K562 (cell line): Measurements from ENCODE around the gene RWDD1. TPM values are rescaled to one million over a fixed set of nuclear protein-coding genes. Genes with fewer than 3 reads are reported as not detected.

ENCODE experiments used
- ATAC-seq: fragments of 200-7000 bp; cut with Tn5 transposase; 3 replicates; pipeline ENCODE4 v1.9.1; 2020; ENCODE audit warnings: moderate library complexity
- BruUV-seq: library from RNA; stranded (reverse); fragments of 400-500 nt; replicated peaks from 2 replicates; lab custom pipeline; 2021; lab: Mats Ljungman, UMichigan
- CTCF ChIA-PET: fragments of 300-600 bp; formaldehyde crosslinking; extraction: SDS; loops from one replicate; lab custom pipeline; 2021; ENCODE audit warnings: low intra/inter-chr PET ratio; lab: Yijun Ruan, JAX
- POLR2A ChIA-PET: fragments of 300-600, 350-650 bp; sonication (Branson Sonifier 250); formaldehyde crosslinking; extraction: SDS; loops from one replicate; lab custom pipeline; 2021; ENCODE audit warnings: antibody characterized with exemption, inconsistent platforms; lab: Yijun Ruan, JAX
- DNase-seq, 4 experiments: peaks; one replicate each; pipeline versions ENCODE4 v3.0.0 to v3.0.0-alpha.2; 2011 to 2018; ENCODE audit warnings: low spot score in 3 of 4, mixed read lengths in 3 of 4; ENCODE audit errors: extremely low read depth in 1 of 4
- FAIRE-seq: peaks from 2 replicates; lab custom pipeline; 2011; peaks lifted over from hg19 to GRCh38; lab: Jason Lieb, UNC
- H2AFZ ChIP-seq: 2 replicates; pipeline ENCODE4 v1.6.0; 2011; ENCODE audit warnings: low read depth, low read length, control low read depth, inconsistent platforms
- H3K27ac ChIP-seq: fragments of 200-600 bp; 3 replicates; pipeline ENCODE4 v1.8.0; 2011; ENCODE audit warnings: low read depth, mild to moderate bottlenecking, control low read depth, inconsistent platforms, low read length, moderate library complexity, mixed read lengths; ENCODE audit errors: extremely low read depth
- H3K27me3 ChIP-seq, 2 experiments: fragments of 300-600 bp in 1 of 2; 2 replicates in 1 of 2; 3 replicates in 1 of 2; pipeline versions ENCODE4 v1.6.0 to v1.8.0; 2011; ENCODE audit warnings: inconsistent platforms in 2 of 2, low read length in 2 of 2, mild to moderate bottlenecking in 1 of 2, mixed read lengths in 1 of 2, moderate library complexity in 1 of 2; ENCODE audit not compliant: control insufficient read depth in 2 of 2, insufficient read depth in 2 of 2
- H3K36me3 ChIP-seq: fragments of 300-600 bp; 3 replicates; pipeline ENCODE4 v1.8.0; 2011; ENCODE audit warnings: mild to moderate bottlenecking, low read length, inconsistent platforms; ENCODE audit not compliant: control insufficient read depth, insufficient read depth
- H3K4me1 ChIP-seq, 2 experiments: fragments of 200-600 bp in 1 of 2; replicated peaks in 1 of 2; 2 replicates in 1 of 2; 3 replicates in 1 of 2; pipeline versions ENCODE4 v1.5.1 to v1.8.0; 2011; ENCODE audit warnings: inconsistent platforms in 2 of 2, low read length in 2 of 2, mild to moderate bottlenecking in 1 of 2, mixed read lengths in 1 of 2, moderate library complexity in 1 of 2; ENCODE audit not compliant: control insufficient read depth in 2 of 2, insufficient read depth in 2 of 2
- H3K4me2 ChIP-seq: 2 replicates; pipeline ENCODE4 v1.6.1; 2011; ENCODE audit warnings: low read length, control low read depth, inconsistent platforms, mixed read lengths; ENCODE audit not compliant: insufficient read depth
- H3K4me3 ChIP-seq: fragments of 200-600 bp; sonication (generic), shearing (Covaris generic); 2 replicates; pipeline ENCODE4 v1.5.1; 2016; ENCODE audit warnings: control low read depth, inconsistent platforms
- H3K79me2 ChIP-seq: fragments of 200-600 bp; 3 replicates; pipeline ENCODE4 v1.8.0; 2011; ENCODE audit warnings: low read length, inconsistent platforms; ENCODE audit not compliant: control insufficient read depth, insufficient read depth
- H3K9ac ChIP-seq, 2 experiments: 2 replicates each; pipeline versions ENCODE4 v1.6.0 to v1.6.1; 2011; ENCODE audit warnings: low read depth in 2 of 2, low read length in 2 of 2, control low read depth in 1 of 2, inconsistent platforms in 1 of 2, mild to moderate bottlenecking in 1 of 2, mixed read lengths in 1 of 2; ENCODE audit not compliant: insufficient read depth in 1 of 2
- H3K9me1 ChIP-seq: one replicate; pipeline ENCODE4 v1.6.0; 2011; ENCODE audit warnings: inconsistent platforms, mild to moderate bottlenecking, low read length, moderate library complexity; ENCODE audit not compliant: control insufficient read depth, insufficient read depth
- H3K9me3 ChIP-seq: replicated peaks from 2 replicates; pipeline ENCODE4 v1.5.1; 2011; ENCODE audit warnings: low read depth, low read length, inconsistent platforms; ENCODE audit not compliant: control insufficient read depth, insufficient read depth
- H4K20me1 ChIP-seq: replicated peaks from 2 replicates; pipeline ENCODE4 v1.6.1; 2011; ENCODE audit warnings: low read length, inconsistent platforms, mixed read lengths; ENCODE audit not compliant: control insufficient read depth, insufficient read depth
- ATF4 ChIP-seq: fragments of 450-650 bp; formaldehyde crosslinking; IDR thresholded peaks from 2 replicates; pipeline ENCODE4 v1.4.0; 2022; ENCODE audit warnings: mild to moderate bottlenecking, moderate library complexity
- RHOXF2B ChIP-seq: fragments of 250-450 bp; sonication (Bioruptor Pico); conservative IDR thresholded peaks from 2 replicates; pipeline ENCODE4 v1.5.1; 2021
- WGBS: fragments of 100-300 bp; shearing (Covaris generic); methylation state at CpG from one replicate; pipeline ENCODE4 v1.1.6; 2016; ENCODE audit warnings: low coverage, mixed read lengths; ENCODE audit not compliant: insufficient coverage; ENCODE audit errors: missing lambda C conversion rate; 5-methylcytosine and 5-hydroxymethylcytosine counted together
- in situ Hi-C: fragments of 300-500 bp; cut with MboI; formaldehyde crosslinking; loops from 4 replicates; pipeline ENCODE4 v1.15.0; 2018; ENCODE audit warnings: inconsistent platforms, mixed read lengths
- intact Hi-C: fragments of 100-400 bp; cut with micrococcal nuclease; formaldehyde crosslinking; loops from 2 replicates; pipeline ENCODE4 v1.14.2; 2022
- polyA plus RNA-seq, 8 experiments: library from polyadenylated mRNA; depleted of rRNA in 4 of 8; stranded (reverse) in 5 of 8; unstranded in 3 of 8; fragments of >200 nt; fragmentation: Nextera tagmentation in 2 of 8; fragmentation: Illumina TruSeq in 1 of 8; extraction: Ambion mirVana in 2 of 8; extraction: Trizol in 1 of 8; gene quantifications; 2 replicates each; pipeline versions ENCODE4 v1.2.1 to v1.2.3, GENCODE V29; 2011 to 2014; ENCODE audit warnings: inconsistent platforms in 1 of 8, missing spikeins in 1 of 8
- total RNA-seq, 7 experiments: library from RNA; depleted of rRNA in 6 of 7; stranded (reverse); fragments of >200 nt in 6 of 7; fragmentation: Illumina TruSeq in 2 of 7; extraction: Trizol in 2 of 7; gene quantifications; 2 replicates each; pipeline versions ENCODE4 v1.2.1 to v1.2.3, GENCODE V29; 2011 to 2021; ENCODE audit warnings: low replicate concordance in 1 of 7
- TF ChIP-seq, protein P1 (sequence below): sonication (generic); formaldehyde crosslinking; IDR thresholded peaks from 2 replicates; pipeline ENCODE4 v1.8.0; 2023; ENCODE audit warnings: missing genetic modification reagents, mild to moderate bottlenecking, borderline replicate concordance
- TF ChIP-seq, protein P2 (sequence below): sonication (generic); formaldehyde crosslinking; IDR thresholded peaks from 2 replicates; pipeline ENCODE4 v1.8.0; 2022; ENCODE audit warnings: mild to moderate bottlenecking, missing genetic modification reagents
- TF ChIP-seq, protein P3 (sequence below): sonication (generic); formaldehyde crosslinking; IDR thresholded peaks from 2 replicates; pipeline ENCODE4 v1.4.0; 2020; ENCODE audit warnings: mild to moderate bottlenecking, missing genetic modification reagents
- TF ChIP-seq, protein P4 (sequence below): sonication (generic); formaldehyde crosslinking; IDR thresholded peaks from 2 replicates; pipeline ENCODE4 v1.8.1; 2023; ENCODE audit warnings: mild to moderate bottlenecking, missing genetic modification reagents

Gene RWDD1
- total and polyA plus RNA-seq, 9 of the 15 experiments (the other 6 are each of a cell fraction or from before 2014, with no cell fraction given) = 31.9 to 89.8 (median 48.7) TPM

DNA sequence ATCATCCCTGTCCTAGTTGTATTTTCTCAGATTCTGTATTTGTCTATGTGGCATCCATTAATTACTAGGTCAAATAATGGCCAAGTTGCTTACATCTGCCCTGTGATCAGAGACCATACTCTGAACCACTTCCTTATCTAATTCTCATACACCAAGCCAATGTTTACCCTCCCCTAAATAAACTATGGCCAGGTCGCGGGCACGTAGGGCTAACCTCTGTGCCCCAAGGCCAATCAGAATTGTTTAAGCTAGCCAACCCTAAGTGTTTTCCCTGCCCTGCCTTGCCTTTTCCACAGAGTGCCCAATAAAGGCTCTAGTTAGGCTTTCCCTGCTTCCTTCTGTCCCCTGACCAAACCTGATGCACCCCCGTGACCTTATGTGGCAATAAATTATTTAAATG lies 20.5 kb upstream of the RWDD1 start:
- H3K27me3 ChIP-seq = peaks cover 8 to 10% of the 10 kb centered on the region in 2 experiments; a peak in 3 of 5 replicates
- H2AFZ ChIP-seq = peak overlapping the region; percentile 76
- H4K20me1 ChIP-seq = no peaks in the 10 kb centered on the region
- no TSS peak for BruUV-seq
- no peak overlapping the region for H3K9ac ChIP-seq
- no peaks in the 10 kb centered on the region for H3K79me2 ChIP-seq
- in situ Hi-C loops = loop anchor here (10.0 kb wide), 1 partner anchor 266 kb away; no protein-coding TSS in a partner anchor
- H3K9me3 ChIP-seq = no peaks in the 10 kb centered on the region
- no peak for FAIRE-seq
- H3K9me1 ChIP-seq = no peaks in the 10 kb centered on the region
- no peak overlapping the region for H3K4me3 ChIP-seq
- H3K27ac ChIP-seq = no peak overlapping the region
- ChIA-PET CTCF (no interaction called here), POLR2A (interaction anchor here (0.6 to 1.2 kb wide), 2 partner anchors 18 to 30 kb away, joined by 3 to 6 read pairs; no protein-coding TSS in a partner anchor)
- H3K36me3 ChIP-seq = no peaks in the 10 kb centered on the region
- H3K4me2 ChIP-seq = no peak overlapping the region
- no peak for DNase-seq
- 19% methylated on average over 4 of the region's 4 CpGs for WGBS
- no peak for ATAC-seq
- peaks cover 2 to 4% of the 10 kb centered on the region in 2 experiments; a peak in 1 of 5 replicates for H3K4me1 ChIP-seq
- intact Hi-C loops = no loop called here
- TF ChIP-seq ATF4 (CRISPR knock-in tag) (no peak), RHOXF2B (CRISPR knock-in tag) (no peak)
- TF ChIP-seq, protein P1, sequence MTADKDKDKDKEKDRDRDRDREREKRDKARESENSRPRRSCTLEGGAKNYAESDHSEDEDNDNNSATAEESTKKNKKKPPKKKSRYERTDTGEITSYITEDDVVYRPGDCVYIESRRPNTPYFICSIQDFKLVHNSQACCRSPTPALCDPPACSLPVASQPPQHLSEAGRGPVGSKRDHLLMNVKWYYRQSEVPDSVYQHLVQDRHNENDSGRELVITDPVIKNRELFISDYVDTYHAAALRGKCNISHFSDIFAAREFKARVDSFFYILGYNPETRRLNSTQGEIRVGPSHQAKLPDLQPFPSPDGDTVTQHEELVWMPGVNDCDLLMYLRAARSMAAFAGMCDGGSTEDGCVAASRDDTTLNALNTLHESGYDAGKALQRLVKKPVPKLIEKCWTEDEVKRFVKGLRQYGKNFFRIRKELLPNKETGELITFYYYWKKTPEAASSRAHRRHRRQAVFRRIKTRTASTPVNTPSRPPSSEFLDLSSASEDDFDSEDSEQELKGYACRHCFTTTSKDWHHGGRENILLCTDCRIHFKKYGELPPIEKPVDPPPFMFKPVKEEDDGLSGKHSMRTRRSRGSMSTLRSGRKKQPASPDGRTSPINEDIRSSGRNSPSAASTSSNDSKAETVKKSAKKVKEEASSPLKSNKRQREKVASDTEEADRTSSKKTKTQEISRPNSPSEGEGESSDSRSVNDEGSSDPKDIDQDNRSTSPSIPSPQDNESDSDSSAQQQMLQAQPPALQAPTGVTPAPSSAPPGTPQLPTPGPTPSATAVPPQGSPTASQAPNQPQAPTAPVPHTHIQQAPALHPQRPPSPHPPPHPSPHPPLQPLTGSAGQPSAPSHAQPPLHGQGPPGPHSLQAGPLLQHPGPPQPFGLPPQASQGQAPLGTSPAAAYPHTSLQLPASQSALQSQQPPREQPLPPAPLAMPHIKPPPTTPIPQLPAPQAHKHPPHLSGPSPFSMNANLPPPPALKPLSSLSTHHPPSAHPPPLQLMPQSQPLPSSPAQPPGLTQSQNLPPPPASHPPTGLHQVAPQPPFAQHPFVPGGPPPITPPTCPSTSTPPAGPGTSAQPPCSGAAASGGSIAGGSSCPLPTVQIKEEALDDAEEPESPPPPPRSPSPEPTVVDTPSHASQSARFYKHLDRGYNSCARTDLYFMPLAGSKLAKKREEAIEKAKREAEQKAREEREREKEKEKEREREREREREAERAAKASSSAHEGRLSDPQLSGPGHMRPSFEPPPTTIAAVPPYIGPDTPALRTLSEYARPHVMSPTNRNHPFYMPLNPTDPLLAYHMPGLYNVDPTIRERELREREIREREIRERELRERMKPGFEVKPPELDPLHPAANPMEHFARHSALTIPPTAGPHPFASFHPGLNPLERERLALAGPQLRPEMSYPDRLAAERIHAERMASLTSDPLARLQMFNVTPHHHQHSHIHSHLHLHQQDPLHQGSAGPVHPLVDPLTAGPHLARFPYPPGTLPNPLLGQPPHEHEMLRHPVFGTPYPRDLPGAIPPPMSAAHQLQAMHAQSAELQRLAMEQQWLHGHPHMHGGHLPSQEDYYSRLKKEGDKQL (CRISPR knock-in tag) = no peak
- TF ChIP-seq, protein P2, sequence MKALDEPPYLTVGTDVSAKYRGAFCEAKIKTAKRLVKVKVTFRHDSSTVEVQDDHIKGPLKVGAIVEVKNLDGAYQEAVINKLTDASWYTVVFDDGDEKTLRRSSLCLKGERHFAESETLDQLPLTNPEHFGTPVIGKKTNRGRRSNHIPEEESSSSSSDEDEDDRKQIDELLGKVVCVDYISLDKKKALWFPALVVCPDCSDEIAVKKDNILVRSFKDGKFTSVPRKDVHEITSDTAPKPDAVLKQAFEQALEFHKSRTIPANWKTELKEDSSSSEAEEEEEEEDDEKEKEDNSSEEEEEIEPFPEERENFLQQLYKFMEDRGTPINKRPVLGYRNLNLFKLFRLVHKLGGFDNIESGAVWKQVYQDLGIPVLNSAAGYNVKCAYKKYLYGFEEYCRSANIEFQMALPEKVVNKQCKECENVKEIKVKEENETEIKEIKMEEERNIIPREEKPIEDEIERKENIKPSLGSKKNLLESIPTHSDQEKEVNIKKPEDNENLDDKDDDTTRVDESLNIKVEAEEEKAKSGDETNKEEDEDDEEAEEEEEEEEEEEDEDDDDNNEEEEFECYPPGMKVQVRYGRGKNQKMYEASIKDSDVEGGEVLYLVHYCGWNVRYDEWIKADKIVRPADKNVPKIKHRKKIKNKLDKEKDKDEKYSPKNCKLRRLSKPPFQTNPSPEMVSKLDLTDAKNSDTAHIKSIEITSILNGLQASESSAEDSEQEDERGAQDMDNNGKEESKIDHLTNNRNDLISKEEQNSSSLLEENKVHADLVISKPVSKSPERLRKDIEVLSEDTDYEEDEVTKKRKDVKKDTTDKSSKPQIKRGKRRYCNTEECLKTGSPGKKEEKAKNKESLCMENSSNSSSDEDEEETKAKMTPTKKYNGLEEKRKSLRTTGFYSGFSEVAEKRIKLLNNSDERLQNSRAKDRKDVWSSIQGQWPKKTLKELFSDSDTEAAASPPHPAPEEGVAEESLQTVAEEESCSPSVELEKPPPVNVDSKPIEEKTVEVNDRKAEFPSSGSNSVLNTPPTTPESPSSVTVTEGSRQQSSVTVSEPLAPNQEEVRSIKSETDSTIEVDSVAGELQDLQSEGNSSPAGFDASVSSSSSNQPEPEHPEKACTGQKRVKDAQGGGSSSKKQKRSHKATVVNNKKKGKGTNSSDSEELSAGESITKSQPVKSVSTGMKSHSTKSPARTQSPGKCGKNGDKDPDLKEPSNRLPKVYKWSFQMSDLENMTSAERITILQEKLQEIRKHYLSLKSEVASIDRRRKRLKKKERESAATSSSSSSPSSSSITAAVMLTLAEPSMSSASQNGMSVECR (CRISPR knock-in tag) = no peak
- TF ChIP-seq, protein P3, sequence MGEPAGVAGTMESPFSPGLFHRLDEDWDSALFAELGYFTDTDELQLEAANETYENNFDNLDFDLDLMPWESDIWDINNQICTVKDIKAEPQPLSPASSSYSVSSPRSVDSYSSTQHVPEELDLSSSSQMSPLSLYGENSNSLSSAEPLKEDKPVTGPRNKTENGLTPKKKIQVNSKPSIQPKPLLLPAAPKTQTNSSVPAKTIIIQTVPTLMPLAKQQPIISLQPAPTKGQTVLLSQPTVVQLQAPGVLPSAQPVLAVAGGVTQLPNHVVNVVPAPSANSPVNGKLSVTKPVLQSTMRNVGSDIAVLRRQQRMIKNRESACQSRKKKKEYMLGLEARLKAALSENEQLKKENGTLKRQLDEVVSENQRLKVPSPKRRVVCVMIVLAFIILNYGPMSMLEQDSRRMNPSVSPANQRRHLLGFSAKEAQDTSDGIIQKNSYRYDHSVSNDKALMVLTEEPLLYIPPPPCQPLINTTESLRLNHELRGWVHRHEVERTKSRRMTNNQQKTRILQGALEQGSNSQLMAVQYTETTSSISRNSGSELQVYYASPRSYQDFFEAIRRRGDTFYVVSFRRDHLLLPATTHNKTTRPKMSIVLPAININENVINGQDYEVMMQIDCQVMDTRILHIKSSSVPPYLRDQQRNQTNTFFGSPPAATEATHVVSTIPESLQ (CRISPR knock-in tag) = no peak
- TF ChIP-seq, protein P4, sequence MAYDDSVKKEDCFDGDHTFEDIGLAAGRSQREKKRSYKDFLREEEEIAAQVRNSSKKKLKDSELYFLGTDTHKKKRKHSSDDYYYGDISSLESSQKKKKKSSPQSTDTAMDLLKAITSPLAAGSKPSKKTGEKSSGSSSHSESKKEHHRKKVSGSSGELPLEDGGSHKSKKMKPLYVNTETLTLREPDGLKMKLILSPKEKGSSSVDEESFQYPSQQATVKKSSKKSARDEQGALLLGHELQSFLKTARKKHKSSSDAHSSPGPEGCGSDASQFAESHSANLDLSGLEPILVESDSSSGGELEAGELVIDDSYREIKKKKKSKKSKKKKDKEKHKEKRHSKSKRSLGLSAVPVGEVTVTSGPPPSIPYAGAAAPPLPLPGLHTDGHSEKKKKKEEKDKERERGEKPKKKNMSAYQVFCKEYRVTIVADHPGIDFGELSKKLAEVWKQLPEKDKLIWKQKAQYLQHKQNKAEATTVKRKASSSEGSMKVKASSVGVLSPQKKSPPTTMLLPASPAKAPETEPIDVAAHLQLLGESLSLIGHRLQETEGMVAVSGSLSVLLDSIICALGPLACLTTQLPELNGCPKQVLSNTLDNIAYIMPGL (CRISPR knock-in tag) = no peak
